Endothelial cell of umbilical vein (primary cell): ENCODE measurements around the gene TXNRD1. TPM values are rescaled to one million over a fixed set of nuclear protein-coding genes. Genes with fewer than 3 reads are reported as not detected.

Source experiments
- BruUV-seq: library from RNA; stranded (reverse); fragments of 400-500 nt; replicated peaks from 2 replicates; lab custom pipeline; 2021; lab: Mats Ljungman, UMichigan
- CTCF ChIA-PET: fragments of 300-600, 350-600 bp; sonication (Branson Sonifier 250); formaldehyde crosslinking; loops from one replicate; lab custom pipeline; 2021; ENCODE audit warnings: antibody characterized with exemption, inconsistent platforms; lab: Charles Lee
- POLR2A ChIA-PET: fragments of 300-600, 350-600 bp; sonication (Branson Sonifier 250); formaldehyde crosslinking; loops from one replicate; lab custom pipeline; 2021; ENCODE audit warnings: antibody characterized with exemption, inconsistent platforms; lab: Charles Lee
- DNase-seq: peaks from one replicate; pipeline ENCODE4 v3.0.0-alpha.2; 2011; ENCODE audit warnings: low read depth, low spot score
- FAIRE-seq: peaks from 2 replicates; lab custom pipeline; 2011; peaks lifted over from hg19 to GRCh38; lab: Jason Lieb, UNC
- H2AFZ ChIP-seq: 2 replicates; pipeline ENCODE4 v1.6.0; 2012; ENCODE audit warnings: low read depth, low read length, control low read depth, inconsistent platforms
- H3K27ac ChIP-seq: 2 replicates; pipeline ENCODE4 v1.5.1; 2011; ENCODE audit warnings: low read depth, mild to moderate bottlenecking, control low read depth, low read length, moderate library complexity; ENCODE audit not compliant: insufficient read depth
- H3K27me3 ChIP-seq, 2 experiments: 2 replicates each; pipeline versions ENCODE4 v1.6.0 to v1.6.1; 2011; ENCODE audit warnings: low read length in 2 of 2, mixed read lengths in 1 of 2; ENCODE audit not compliant: control insufficient read depth in 2 of 2, insufficient read depth in 2 of 2
- H3K36me3 ChIP-seq, 2 experiments: 2 replicates in 1 of 2; 3 replicates in 1 of 2; pipeline ENCODE4 v1.5.1; 2011; ENCODE audit warnings: low read length in 2 of 2, mild to moderate bottlenecking in 1 of 2, moderate library complexity in 1 of 2; ENCODE audit not compliant: control insufficient read depth in 2 of 2, insufficient read depth in 2 of 2; ENCODE audit errors: extremely low read depth in 1 of 2
- H3K4me1 ChIP-seq: 3 replicates; pipeline ENCODE4 v1.5.1; 2011; ENCODE audit warnings: mild to moderate bottlenecking, low read length; ENCODE audit not compliant: control insufficient read depth, insufficient read depth; ENCODE audit errors: extremely low read depth
- H3K4me2 ChIP-seq: 2 replicates; pipeline ENCODE4 v1.6.1; 2011; ENCODE audit warnings: low read length, control low read depth, mixed read lengths; ENCODE audit not compliant: insufficient read depth
- H3K4me3 ChIP-seq, 3 experiments: fragments of 200-600 bp in 1 of 3; sonication (generic), shearing (Covaris generic) in 1 of 3; replicated peaks in 1 of 3; 2 replicates each; pipeline ENCODE4 v1.5.1; 2011 to 2016; ENCODE audit warnings: control low read depth in 3 of 3, low read length in 3 of 3, mild to moderate bottlenecking in 2 of 3, inconsistent platforms in 1 of 3, low read depth in 1 of 3, moderate library complexity in 1 of 3; ENCODE audit not compliant: insufficient read depth in 1 of 3
- H3K79me2 ChIP-seq: 2 replicates; pipeline ENCODE4 v1.6.0; 2012; ENCODE audit warnings: low read length, inconsistent platforms; ENCODE audit not compliant: control insufficient read depth, insufficient read depth
- H3K9ac ChIP-seq: replicated peaks from 2 replicates; pipeline ENCODE3; 2011; ENCODE audit warnings: low read length, control low read depth; ENCODE audit not compliant: insufficient read depth; ENCODE audit errors: extremely low read depth
- H3K9me1 ChIP-seq: replicated peaks from 3 replicates; pipeline ENCODE4 v1.6.0; 2011; ENCODE audit warnings: mild to moderate bottlenecking, low read length; ENCODE audit not compliant: control insufficient read depth, insufficient read depth; ENCODE audit errors: extremely low read depth
- H3K9me3 ChIP-seq: replicated peaks from 2 replicates; pipeline ENCODE4 v1.5.1; 2012; ENCODE audit warnings: low read length, inconsistent platforms; ENCODE audit not compliant: control insufficient read depth, insufficient read depth
- H4K20me1 ChIP-seq: replicated peaks from 2 replicates; pipeline ENCODE3; 2011; ENCODE audit warnings: mild to moderate bottlenecking, low read length; ENCODE audit not compliant: control insufficient read depth, insufficient read depth; ENCODE audit errors: extremely low read depth
- EZH2 ChIP-seq: IDR thresholded peaks from 2 replicates; pipeline ENCODE4 v1.6.1; 2012; ENCODE audit warnings: borderline replicate concordance, low read depth, mild to moderate bottlenecking, moderate library complexity, low read length, inconsistent platforms; ENCODE audit not compliant: severe bottlenecking
- FOS ChIP-seq: IDR thresholded peaks from 2 replicates; pipeline ENCODE4 v1.6.1; 2011; ENCODE audit warnings: mild to moderate bottlenecking, low read length, moderate library complexity, borderline replicate concordance; ENCODE audit not compliant: insufficient read depth
- JUN ChIP-seq: IDR thresholded peaks from 2 replicates; pipeline ENCODE4 v1.6.1; 2011; ENCODE audit warnings: borderline replicate concordance, low read depth; ENCODE audit not compliant: insufficient read length, insufficient read depth
- MAX ChIP-seq: IDR thresholded peaks from 2 replicates; pipeline ENCODE4 v1.6.1; 2011; ENCODE audit not compliant: insufficient read depth, insufficient read length
- MYC ChIP-seq: IDR thresholded peaks from one replicate; pipeline ENCODE4 v1.6.1; 2011; ENCODE audit warnings: mild to moderate bottlenecking, low read depth, low read length
- POLR2A ChIP-seq: IDR thresholded peaks from 2 replicates; pipeline ENCODE4 v1.6.1; 2012; ENCODE audit warnings: low read depth, mild to moderate bottlenecking, control low read depth, low read length
- POLR2AphosphoS5 ChIP-seq: IDR thresholded peaks from 2 replicates; pipeline ENCODE4 v1.6.1; 2012; ENCODE audit warnings: low read depth, mild to moderate bottlenecking, control low read depth, low read length, moderate library complexity; ENCODE audit not compliant: insufficient read depth
- dilution Hi-C: fragments of 300-500 bp; cut with MboI; formaldehyde crosslinking; loops from one replicate; pipeline ENCODE4 v1.15.0; 2019; ENCODE audit warnings: low sequenced_read_pairs; ENCODE audit not compliant: extremely low pct_ligation_motif_present
- intact Hi-C: fragments of 100-400 bp; cut with micrococcal nuclease; formaldehyde crosslinking; loops from one replicate; pipeline ENCODE4 v1.10.0; 2022
- polyA plus RNA-seq, 4 experiments: library from polyadenylated mRNA; depleted of rRNA in 3 of 4; stranded (reverse) in 3 of 4; unstranded in 1 of 4; fragments of >200 nt; gene quantifications; 2 replicates each; pipeline versions ENCODE4 v1.2.1 to v1.2.3, GENCODE V29; 2011 to 2012; ENCODE audit warnings: missing spikeins in 1 of 4
- total RNA-seq: library from RNA; stranded (reverse); gene quantifications from 2 replicates; pipeline ENCODE4 v1.2.3, GENCODE V29; 2021

Gene TXNRD1
- total and polyA plus RNA-seq, 2 donors (not counting 3 experiments of a cell fraction or from before 2014, with no cell fraction given), result 309 to 566 TPM

- H3K79me2 ChIP-seq, result no peaks in the 10 kb centered on the region
- no peak overlapping the region for H3K4me2 ChIP-seq
- H3K27ac ChIP-seq, result no peak overlapping the region
- H3K4me3 ChIP-seq, result no peak overlapping the region
- dilution Hi-C loops, result no loop called here
- H3K9me1 ChIP-seq, result no peaks in the 10 kb centered on the region
- H3K27me3 ChIP-seq, result no peaks in the 10 kb centered on the region
- no peak overlapping the region for H2AFZ ChIP-seq
- DNase-seq (no peak), FAIRE-seq (no peak)
- intact Hi-C loops, result no loop called here
- POLR2A ChIA-PET, result interaction anchor here (0.6 to 1.1 kb wide), 4 partner anchors 11 to 57 kb away, joined by 3 to 5 read pairs (median 3); no protein-coding TSS in a partner anchor
- no peak overlapping the region for H3K9ac ChIP-seq
- H3K36me3 ChIP-seq, result no peaks in the 10 kb centered on the region
- H3K4me1 ChIP-seq, result peaks cover 34% of the 10 kb centered on the region
- H3K9me3 ChIP-seq, result no peaks in the 10 kb centered on the region
- H4K20me1 ChIP-seq, result no peaks in the 10 kb centered on the region
- CTCF ChIA-PET, result interaction anchor here (1.3 to 2.7 kb wide), 4 partner anchors 10 to 61 kb away, joined by 3 to 11 read pairs (median 6); partner anchors contain the start of gene TXNRD1
- no peak for TF ChIP-seq MYC
- TF ChIP-seq JUN, result no peak
- TF ChIP-seq EZH2, result no peak
- TF ChIP-seq POLR2AphosphoS5, result no peak
- TF ChIP-seq MAX, result no peak
- no peak for TF ChIP-seq POLR2A
- no peak for TF ChIP-seq FOS
- BruUV-seq, result no TSS peak
These were observed 60.9 kb downstream of the TXNRD1 start for GRCh38 chr12:104276273-104277131.
